GM21390 (cell line): ENCODE results near the gene SENP3.
"Not testable (repeated sequence)": the region's sequence is repeated elsewhere in the genome, so short reads cannot be mapped to it uniquely, and the experiment has no call there.

ENCODE experiments used
- ATAC-seq: cut with Tn5 transposase; IDR thresholded peaks from one replicate; pipeline ENCODE4 v1.9.1; 2021; ENCODE audit not compliant: unreplicated experiment

The SENP3 gene

DNA sequence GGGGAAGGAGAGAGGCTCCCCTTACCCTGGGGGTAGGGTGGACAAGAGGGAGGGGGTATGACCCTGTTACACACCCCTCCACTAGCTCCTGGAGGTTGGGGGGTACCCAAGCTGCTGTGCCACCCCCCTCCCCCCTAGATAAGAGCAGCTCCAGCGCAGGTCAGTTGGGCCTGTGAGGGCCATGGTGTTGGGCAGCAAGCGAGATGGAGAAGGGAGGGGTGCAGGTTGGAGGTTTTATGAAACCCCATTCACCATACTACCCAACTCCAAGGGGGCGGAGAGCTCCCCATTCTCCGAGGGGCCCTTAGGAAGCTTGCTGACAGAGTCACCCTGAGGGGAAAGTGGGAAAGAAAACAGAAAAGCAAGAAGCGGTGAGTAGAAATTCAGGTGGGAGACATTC lies 29.9 kb downstream of the SENP3 start:
- ATAC-seq: no peak

DNA sequence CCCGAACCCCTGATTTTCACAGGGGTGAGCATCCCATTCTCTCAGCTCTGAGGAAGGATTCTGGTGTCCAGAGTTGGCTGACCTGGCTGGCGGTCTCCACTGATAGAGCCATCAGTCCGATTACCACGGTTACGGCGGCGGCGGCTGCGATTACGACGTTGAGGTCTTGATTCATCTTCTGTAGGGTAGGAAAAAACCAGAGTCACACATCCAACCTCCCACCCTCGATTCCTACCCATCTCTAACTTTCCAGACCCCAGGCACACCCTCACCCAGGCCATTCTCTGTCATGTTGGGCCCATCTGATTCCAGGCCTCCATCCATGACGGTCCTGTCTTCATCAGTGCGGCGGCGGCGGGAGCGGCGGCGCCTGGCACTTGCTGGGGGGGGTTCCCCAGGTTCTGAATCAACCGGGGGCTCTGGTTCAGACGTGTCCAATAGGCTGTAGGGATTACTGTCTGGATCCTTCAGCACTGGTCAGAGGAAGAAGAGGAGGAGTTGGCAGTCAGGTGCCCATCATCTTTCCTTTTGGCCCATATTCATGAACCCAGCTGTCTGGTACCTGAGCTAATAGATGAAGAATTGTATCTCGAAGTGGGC lies 30.8 kb downstream of the SENP3 start:
- ATAC-seq: no peak

DNA sequence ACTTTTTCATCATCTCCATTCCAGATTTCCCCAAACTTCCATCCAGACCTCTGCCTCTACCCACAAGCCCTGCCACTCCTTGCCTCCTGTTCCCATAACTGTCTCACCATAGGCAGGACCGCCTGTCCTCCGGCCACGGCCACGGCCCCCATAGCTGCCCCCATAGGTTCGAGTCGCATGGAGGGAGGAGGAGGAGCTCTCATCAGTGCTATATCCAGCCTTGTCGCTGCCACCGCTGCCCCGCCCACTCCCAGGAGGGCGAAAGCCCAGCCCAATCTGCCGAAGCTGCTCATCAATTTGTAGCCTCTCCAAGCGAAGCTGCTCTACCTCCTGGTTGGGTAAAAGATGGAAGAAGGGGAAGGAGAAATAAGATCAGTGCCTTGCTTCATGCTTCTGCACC lies 31.6 kb downstream of the SENP3 start:
- ATAC-seq: no peak

DNA sequence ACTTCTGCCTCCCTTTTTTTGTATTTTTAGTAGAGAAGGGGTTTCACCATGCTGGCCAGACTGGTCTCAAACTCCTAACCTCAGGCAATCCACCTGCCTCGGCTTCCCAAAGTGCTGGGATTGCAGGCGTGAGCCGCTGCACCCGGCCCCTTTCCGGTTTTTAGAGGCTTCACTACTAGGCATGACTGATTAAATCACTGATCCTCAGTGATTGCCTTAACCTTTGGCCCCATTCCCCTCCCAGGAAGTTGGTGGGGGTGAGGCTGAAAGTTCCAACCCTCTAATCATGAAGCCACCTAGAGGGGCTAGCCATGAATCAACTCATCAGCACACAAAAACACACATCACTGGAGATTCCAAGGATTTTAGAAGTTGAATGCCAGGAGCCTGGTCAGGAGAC lies 35.8 kb downstream of the SENP3 start:
- not testable (repeated sequence) for ATAC-seq

DNA sequence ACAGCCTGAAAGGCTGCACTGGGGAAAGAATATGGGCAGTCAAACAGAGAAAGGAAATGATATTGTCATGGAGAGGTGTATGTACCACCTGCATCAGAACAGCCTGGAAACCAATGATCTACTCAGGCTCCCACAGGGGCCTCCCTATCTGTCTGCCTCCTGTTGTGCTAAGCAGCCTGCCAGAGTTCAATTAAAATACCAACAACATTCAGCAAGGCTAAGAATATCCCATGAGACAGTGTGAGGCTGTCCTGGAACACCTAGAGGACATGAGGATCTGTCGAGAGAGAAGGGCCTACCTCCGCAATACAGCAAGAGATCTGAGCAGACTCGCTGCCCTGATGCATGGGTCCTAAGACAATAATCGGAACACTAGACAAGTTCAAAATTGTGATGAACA lies 44.6 kb downstream of the SENP3 start:
- no peak for ATAC-seq

DNA sequence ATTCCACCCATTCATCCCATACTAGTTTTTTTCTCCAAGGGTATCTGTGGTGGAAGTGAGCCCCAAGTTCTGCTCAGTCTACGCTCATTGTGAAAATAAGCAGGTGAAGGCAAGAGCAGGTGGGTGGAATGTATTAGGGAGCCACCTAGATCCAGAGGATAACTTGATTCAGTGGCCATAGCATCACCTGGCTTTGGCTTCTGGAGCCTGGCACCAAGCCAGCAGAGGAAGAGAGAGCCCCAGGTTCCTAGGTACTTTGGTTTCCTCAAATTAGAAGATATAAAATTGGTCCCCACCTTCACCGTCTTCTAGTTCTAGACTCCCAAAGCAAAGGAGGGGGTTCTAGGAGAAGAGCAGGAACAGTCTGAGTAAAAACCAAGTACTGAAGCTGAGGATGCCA lies 48.9 kb downstream of the SENP3 start:
- no peak for ATAC-seq

DNA sequence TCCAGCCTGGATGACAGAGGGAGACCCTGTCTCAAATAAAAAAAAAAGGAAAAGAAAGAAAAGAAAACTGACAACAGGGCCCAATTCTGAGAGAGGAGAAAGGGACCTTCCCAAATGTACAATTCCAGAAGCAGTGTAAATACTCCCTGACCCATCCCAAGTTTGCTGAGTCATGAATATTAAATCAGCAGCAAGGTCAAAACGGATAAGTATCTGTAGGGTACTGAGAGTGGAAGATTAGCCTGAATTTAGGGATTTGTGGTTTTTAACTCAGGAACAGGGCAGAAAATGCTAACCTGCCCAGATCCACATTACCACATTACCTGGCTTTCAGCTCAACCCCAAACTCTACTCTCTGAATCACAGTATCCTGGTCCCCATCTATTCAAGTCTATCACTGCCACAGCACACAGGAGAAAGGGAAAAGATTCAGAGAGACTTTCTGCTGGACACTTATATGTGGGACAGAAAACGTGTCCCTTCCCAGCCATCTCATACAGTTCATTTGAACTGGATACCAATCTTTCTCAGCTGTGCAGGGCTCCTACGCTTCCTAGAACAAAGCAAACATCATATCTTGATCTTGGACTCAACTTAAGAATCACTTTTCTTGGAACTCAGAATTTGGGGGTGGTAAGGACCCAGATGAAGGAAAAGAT lies 50.0 kb downstream of the SENP3 start:
- no peak for ATAC-seq

DNA sequence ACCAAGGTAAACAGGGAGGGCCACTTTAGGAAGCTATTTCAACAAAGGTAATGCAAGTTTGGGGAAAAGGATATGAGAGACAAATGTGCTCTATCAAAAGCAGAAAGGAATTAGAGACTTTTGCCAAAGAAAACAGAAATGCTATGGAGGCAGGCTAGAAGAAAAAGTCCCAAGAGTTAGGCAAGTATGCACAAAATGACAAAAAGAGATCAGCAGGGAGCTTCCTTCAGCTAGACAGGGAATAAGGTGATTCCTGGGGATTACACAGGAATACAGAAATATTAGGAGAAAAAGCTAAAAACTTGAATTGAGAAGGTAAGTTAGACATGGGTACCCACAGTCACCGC lies 50.5 kb downstream of the SENP3 start:
- no peak for ATAC-seq

DNA sequence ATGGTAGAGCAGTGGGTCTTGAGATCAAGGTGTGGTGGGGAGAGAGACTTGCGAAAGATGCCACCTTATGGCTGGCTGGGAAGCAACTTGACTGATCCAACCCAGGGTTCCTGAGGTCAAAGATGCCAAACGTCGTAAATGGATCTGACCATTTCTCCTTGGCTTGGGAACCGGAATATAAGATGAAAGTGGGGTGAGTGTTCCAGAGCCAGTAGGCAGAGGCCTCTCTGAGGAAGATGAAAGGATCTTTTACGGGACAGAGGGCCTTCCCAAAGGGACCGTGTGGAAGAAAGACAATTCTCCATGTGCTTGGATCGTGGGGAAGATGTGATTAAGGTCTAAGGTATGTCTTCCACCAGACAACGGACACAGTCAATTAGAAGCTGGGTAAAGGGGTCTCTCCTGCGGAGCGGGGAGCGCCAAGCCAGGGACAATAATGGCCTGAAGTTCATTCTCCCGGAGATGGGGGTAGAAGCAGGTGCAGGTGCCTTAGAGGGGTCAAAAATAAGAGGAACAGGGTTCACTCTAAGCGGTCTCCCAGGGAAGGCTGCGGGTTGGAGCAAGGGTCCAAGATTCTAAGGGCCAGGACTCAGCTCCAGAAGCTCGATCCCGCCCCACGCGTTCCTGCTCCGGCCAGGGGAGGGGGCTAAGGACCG lies 52.2 kb downstream of the SENP3 start:
- no peak for ATAC-seq

DNA sequence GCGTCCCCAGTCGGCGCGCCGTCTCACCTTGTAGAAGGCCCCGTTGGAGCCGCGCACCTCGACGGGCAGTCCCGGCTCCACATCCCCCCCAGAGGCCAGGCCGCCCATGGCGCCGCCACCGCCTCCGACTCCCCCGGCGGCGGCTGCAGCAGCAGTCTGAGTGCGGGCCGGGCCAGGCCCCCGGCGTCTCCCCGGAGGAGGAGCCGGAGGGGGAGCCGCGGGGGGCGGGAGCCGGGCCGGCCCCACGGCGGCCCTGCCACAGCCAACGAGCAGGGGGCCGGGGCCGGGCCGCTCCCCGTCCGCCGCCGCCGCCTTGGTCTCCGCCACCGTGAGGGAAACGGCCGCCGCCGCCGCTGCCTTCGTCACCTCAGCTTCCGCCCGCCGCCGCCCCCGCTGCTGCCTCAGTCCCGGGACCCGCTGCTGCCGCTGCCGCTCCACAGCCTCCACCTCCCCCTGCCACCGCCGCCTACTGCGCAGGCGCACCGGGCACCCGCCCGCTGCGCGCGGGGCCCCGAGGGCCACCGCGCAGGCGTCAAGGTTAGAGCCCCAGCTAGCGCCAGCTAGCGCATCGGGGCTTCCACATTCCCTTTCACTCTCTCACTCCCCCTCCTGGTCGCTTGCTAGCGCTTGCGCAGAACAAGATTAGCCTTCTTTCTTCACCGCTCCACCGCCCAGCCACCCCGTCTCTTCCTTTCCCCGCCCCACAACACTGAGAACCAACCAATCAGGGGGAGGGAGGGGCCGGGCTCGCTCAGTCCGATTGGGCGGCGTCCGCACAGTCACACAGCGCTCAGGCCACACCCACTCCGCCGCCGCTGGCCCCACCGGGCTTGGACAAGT lies 52.9 kb downstream of the SENP3 start, which contains the start of gene FXR2:
TSS of gene FXR2 (minus strand) at position 473 of the 840 bp plus-strand sequence. CDS start at position 108, 365 bp downstream.
- ATAC-seq: peak; percentile 85

DNA sequence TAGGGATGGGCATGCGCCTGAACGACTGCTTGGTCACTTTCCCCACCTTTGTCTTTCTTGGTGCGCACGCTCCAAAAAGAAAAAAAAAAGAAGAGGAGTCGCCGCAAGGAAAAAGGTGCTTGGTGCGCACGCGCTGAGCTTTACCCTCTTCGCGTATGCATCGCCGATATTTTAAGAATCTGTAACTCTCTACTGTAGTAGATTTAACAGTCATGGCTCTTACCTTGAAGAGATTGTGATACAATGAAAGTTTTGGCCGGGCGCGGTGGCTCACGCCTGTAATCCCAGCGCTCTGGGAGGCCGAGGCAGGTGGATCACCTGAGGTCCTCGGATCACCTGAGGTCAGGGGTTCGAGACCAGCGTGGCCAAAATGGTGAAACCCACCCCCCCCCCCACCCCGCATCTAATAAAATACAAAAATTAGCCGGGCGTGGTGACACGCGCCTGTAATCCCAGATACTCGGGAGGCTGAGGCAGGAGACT lies 53.6 kb downstream of the SENP3 start:
- ATAC-seq: no peak

DNA sequence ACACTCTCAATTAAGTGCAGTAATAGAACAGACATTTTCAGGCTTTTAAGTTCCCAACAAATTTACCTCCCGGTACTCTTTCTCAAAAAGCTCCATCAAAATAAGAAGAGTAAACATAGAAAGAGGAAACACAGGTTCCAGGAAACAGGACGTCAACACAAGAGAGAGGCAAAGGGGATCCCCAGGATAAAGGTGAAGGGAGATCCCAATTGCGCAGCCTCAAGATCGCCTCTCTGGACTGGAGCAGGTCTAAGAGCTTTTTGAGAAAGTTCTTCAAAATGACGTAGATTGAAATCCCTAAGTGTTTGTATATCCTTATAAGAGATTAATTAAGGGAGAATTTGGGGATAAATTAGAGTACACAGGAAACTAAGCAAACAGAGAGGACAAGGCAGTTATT lies 56.9 kb downstream of the SENP3 start:
- no peak for ATAC-seq

DNA sequence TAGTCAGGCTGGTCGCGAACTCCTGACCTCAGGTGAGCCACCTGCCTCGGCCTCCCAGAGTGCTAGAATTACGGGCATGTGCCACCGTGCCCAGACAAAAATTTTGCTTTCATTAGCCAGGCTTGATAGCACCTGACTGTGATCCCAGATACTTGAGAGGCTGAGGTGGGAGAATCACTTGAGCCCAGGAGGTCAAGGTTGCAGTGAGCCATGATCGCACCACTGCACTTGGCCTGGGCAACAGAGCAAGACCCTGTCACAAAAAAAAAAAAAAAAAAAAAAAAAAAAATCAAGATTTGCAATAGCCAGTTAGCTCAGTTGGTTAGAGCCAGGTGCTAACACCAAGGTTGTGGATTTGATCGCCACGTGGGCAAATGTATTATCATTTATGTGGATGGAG lies 59.1 kb downstream of the SENP3 start:
- ATAC-seq: no peak
